ENCODE measurements around the gene TMED7. TPM values are rescaled to one million over a fixed set of nuclear protein-coding genes. Genes with fewer than 3 reads are reported as not detected.

Gene TMED7
- total RNA-seq, 1 experiment from 2014 or later = 71.5 TPM

GRCh38 chr5:115671939-115672338, 46.1 kb upstream of the TMED7 start:
- Histone ChIP-seq H3K27me3 (replicated peaks; ENCODE audit: control insufficient read depth, insufficient read depth, low read length) (no peaks in the 10 kb centered on the region), H3K4me1 (no peaks in the 10 kb centered on the region), H3K36me3 (ENCODE audit: control insufficient read depth, insufficient read depth, low read length) (no peaks in the 10 kb centered on the region), H3K4me3 (ENCODE audit: low read depth, low read length) (no peak overlapping the region), H3K9me3 (no peaks in the 10 kb centered on the region; the same call in 1 of the 2 replicates)
- intact Hi-C loops (cut with micrococcal nuclease; ENCODE audit: unreplicated experiment) = no loop called here
- ChIA-PET CTCF (no interaction called here), POLR2A (no interaction called here)
- TF ChIP-seq CTCF (IDR thresholded peaks at IDR 0.05; ENCODE audit: insufficient read depth in 1 of 2, low read depth in 1 of 2, low read length in 1 of 2, severe bottlenecking in 1 of 2, unreplicated experiment in 1 of 2) = no peak
- H3K4me3 Mint-ChIP-seq (ENCODE audit: unreplicated experiment) = no peak overlapping the region
- H3K36me3 Mint-ChIP-seq (ENCODE audit: insufficient read depth, unreplicated experiment) = no peaks in the 10 kb centered on the region
- H3K4me1 Mint-ChIP-seq (ENCODE audit: low read depth, unreplicated experiment) = no peaks in the 10 kb centered on the region
- DNase-seq = no peak
- peaks cover 19% of the 10 kb centered on the region for H3K9me3 Mint-ChIP-seq (ENCODE audit: unreplicated experiment)
- BruUV-seq (replicated peaks) = no TSS peak
- H3K27ac Mint-ChIP-seq (ENCODE audit: unreplicated experiment) = no peak overlapping the region
- peaks cover 9% of the 10 kb centered on the region for H3K27me3 Mint-ChIP-seq (ENCODE audit: insufficient read depth, unreplicated experiment)

- Mint-ChIP-seq H3K27ac (ENCODE audit: unreplicated experiment) (no peak overlapping the region), H3K4me1 (ENCODE audit: low read depth, unreplicated experiment) (no peaks in the 10 kb centered on the region), H3K27me3 (ENCODE audit: insufficient read depth, unreplicated experiment) (peaks cover 9% of the 10 kb centered on the region), H3K9me3 (ENCODE audit: unreplicated experiment) (peaks cover 10% of the 10 kb centered on the region), H3K4me3 (ENCODE audit: unreplicated experiment) (no peak overlapping the region), H3K36me3 (ENCODE audit: insufficient read depth, unreplicated experiment) (no peaks in the 10 kb centered on the region)
- CTCF ChIA-PET = no interaction called here
- no TSS peak for BruUV-seq (replicated peaks)
- POLR2A ChIA-PET = no interaction called here
- H3K4me3 ChIP-seq (ENCODE audit: low read depth, low read length) = no peak overlapping the region
- intact Hi-C loops (cut with micrococcal nuclease; ENCODE audit: unreplicated experiment) = no loop called here
- no peaks in the 10 kb centered on the region; the same call in 1 of the 2 replicates for H3K27me3 ChIP-seq (replicated peaks; ENCODE audit: control insufficient read depth, insufficient read depth, low read length)
- H3K9me3 ChIP-seq = no peaks in the 10 kb centered on the region; the same call in 1 of the 2 replicates
- no peak for TF ChIP-seq CTCF (IDR thresholded peaks at IDR 0.05; ENCODE audit: insufficient read depth in 1 of 2, low read depth in 1 of 2, low read length in 1 of 2, severe bottlenecking in 1 of 2, unreplicated experiment in 1 of 2)
- no peaks in the 10 kb centered on the region for H3K36me3 ChIP-seq (ENCODE audit: control insufficient read depth, insufficient read depth, low read length)
- DNase-seq = no peak
- no peaks in the 10 kb centered on the region for H3K4me1 ChIP-seq
Measured at GRCh38 chr5:115666023-115666422, 40.2 kb upstream of the TMED7 start.

DNA sequence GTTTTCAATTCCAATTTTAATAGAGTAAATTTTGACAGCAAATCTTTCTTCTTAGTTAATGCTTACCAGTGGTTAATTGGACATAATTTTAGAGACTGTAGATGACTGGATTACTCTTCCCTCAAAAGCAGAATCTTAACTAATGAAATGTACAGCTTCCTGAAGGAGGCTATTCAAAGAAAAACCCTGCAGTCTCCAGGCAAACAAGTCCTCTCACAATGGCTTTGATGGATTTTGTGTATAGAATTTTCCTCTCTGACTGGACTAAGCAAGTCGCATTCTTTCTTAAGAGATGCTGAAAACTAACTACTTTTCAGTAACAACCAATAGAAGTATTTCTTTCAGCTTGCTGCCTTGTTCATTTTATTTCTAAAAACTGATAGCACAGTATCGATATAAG, 35.7 kb upstream of the TMED7 start:
- ChIA-PET POLR2A (no interaction called here), CTCF (no interaction called here)
- H3K4me3 ChIP-seq (ENCODE audit: low read depth, low read length) = no peak overlapping the region
- no peaks in the 10 kb centered on the region for H3K9me3 Mint-ChIP-seq (ENCODE audit: unreplicated experiment)
- H3K4me1 ChIP-seq = no peaks in the 10 kb centered on the region
- BruUV-seq (replicated peaks) = no TSS peak
- TF ChIP-seq CTCF (IDR thresholded peaks at IDR 0.05; ENCODE audit: insufficient read depth in 1 of 2, low read depth in 1 of 2, low read length in 1 of 2, severe bottlenecking in 1 of 2, unreplicated experiment in 1 of 2) = no peak
- DNase-seq = no peak
- H3K27me3 Mint-ChIP-seq (ENCODE audit: insufficient read depth, unreplicated experiment) = peaks cover 16% of the 10 kb centered on the region
- no peaks in the 10 kb centered on the region for H3K36me3 Mint-ChIP-seq (ENCODE audit: insufficient read depth, unreplicated experiment)
- no peaks in the 10 kb centered on the region for H3K9me3 ChIP-seq
- H3K4me3 Mint-ChIP-seq (ENCODE audit: unreplicated experiment) = no peak overlapping the region
- H3K36me3 ChIP-seq (ENCODE audit: control insufficient read depth, insufficient read depth, low read length) = no peaks in the 10 kb centered on the region
- intact Hi-C loops (cut with micrococcal nuclease; ENCODE audit: unreplicated experiment) = no loop called here
- no peaks in the 10 kb centered on the region for H3K4me1 Mint-ChIP-seq (ENCODE audit: low read depth, unreplicated experiment)
- H3K27ac Mint-ChIP-seq (ENCODE audit: unreplicated experiment) = no peak overlapping the region
- no peaks in the 10 kb centered on the region; the same call in 1 of the 2 replicates for H3K27me3 ChIP-seq (replicated peaks; ENCODE audit: control insufficient read depth, insufficient read depth, low read length)
